Uterus (tissue), 4 donors: ENCODE data around the gene C10orf53. TPM values are rescaled to one million over a fixed set of nuclear protein-coding genes. Genes with fewer than 3 reads are reported as not detected.

ENCODE experiments used
- DNase-seq, 2 donors: peaks; one replicate each; pipeline ENCODE4 v3.0.0-alpha.2; 2019 to 2020
- H3K27ac ChIP-seq, 2 donors: fragments of 200-600 bp; sonication (generic); 1 replicate in 1 of 2; 2 replicates in 1 of 2; pipeline ENCODE4 v1.5.1; 2016 to 2018
- H3K27me3 ChIP-seq, 2 donors: fragments of 200-600 bp; sonication (generic); one replicate each; pipeline ENCODE4 v1.5.1; 2018 to 2019; ENCODE audit warnings: control low read depth in 1 of 2
- H3K36me3 ChIP-seq, 2 donors: fragments of 200-600 bp; sonication (generic); one replicate each; pipeline ENCODE4 v1.5.1; 2019; ENCODE audit warnings: control low read depth in 1 of 2
- H3K4me1 ChIP-seq, 2 donors: fragments of 200-600 bp; sonication (generic); one replicate each; pipeline ENCODE4 v1.5.1; 2018 to 2019; ENCODE audit warnings: control low read depth in 1 of 2
- H3K4me3 ChIP-seq, 2 donors: fragments of 200-600 bp; sonication (generic); 1 replicate in 1 of 2; 2 replicates in 1 of 2; pipeline ENCODE4 v1.5.1; 2018 to 2019; ENCODE audit warnings: mild to moderate bottlenecking in 1 of 2
- H3K9me3 ChIP-seq, 2 donors: fragments of 200-600 bp; sonication (generic); one replicate each; pipeline ENCODE4 v1.5.1; 2019; ENCODE audit warnings: control low read depth in 1 of 2
- POLR2A ChIP-seq, 2 donors: fragments of 450-650 bp; IDR thresholded peaks; one replicate each; pipeline ENCODE4 v1.6.1; 2016; ENCODE audit warnings: antibody characterized with exemption in 2 of 2, mild to moderate bottlenecking in 1 of 2, moderate library complexity in 1 of 2
- intact Hi-C: fragments of 100-400 bp; cut with DNase I; formaldehyde crosslinking; loops from one replicate; pipeline ENCODE4 v1.15.1; 2023; ENCODE audit warnings: low total_unique reads
- total RNA-seq, 4 donors: library from RNA; depleted of rRNA in 3 of 4; stranded (reverse); fragments of >200 nt in 3 of 4; gene quantifications; one replicate each; pipeline versions ENCODE4 v1.1.0 to v1.2.4, GENCODE V29; 2014 to 2023
- TF ChIP-seq, protein P1 (sequence below), 4 experiments: fragments of 200-600 bp in 2 of 4; fragments of 450-650 bp in 2 of 4; sonication (generic) in 2 of 4; IDR thresholded peaks; one replicate each; pipeline ENCODE4 v1.5.1; 2016 to 2019; ENCODE audit warnings: antibody characterized with exemption in 4 of 4, mild to moderate bottlenecking in 2 of 4, moderate library complexity in 1 of 4
- donor health status: DM: yes; HTN: yes; CAD: no.

The C10orf53 gene
- total RNA-seq, 4 donors from 2014 or later = not detected

DNA sequence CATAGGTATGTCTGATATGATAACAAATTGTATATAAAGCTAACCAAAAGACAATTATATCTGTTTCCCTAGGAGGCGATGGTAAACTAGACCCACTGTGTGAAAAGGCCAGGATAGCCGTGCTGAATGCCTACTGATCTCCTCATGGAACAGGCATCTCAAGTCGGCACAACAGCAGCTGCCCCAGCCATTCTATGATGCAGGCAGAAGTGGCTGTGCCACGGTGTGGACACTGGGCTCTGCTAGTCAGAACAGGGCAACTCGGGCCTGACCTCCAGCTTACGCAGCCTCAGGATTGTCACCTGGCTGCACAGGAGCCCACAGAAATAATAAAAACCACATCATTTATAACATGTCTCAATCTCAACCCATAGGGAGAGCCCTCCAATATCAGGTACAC is 15.0 kb downstream of the C10orf53 start:
- no peak overlapping the region for H3K27ac ChIP-seq
- no peaks in the 10 kb centered on the region for H3K27me3 ChIP-seq
- no peaks in the 10 kb centered on the region for H3K4me1 ChIP-seq
- no peaks in the 10 kb centered on the region for H3K36me3 ChIP-seq
- intact Hi-C loops = no loop called here
- no peak for DNase-seq
- no peaks in the 10 kb centered on the region for H3K9me3 ChIP-seq
- TF ChIP-seq, protein P1, sequence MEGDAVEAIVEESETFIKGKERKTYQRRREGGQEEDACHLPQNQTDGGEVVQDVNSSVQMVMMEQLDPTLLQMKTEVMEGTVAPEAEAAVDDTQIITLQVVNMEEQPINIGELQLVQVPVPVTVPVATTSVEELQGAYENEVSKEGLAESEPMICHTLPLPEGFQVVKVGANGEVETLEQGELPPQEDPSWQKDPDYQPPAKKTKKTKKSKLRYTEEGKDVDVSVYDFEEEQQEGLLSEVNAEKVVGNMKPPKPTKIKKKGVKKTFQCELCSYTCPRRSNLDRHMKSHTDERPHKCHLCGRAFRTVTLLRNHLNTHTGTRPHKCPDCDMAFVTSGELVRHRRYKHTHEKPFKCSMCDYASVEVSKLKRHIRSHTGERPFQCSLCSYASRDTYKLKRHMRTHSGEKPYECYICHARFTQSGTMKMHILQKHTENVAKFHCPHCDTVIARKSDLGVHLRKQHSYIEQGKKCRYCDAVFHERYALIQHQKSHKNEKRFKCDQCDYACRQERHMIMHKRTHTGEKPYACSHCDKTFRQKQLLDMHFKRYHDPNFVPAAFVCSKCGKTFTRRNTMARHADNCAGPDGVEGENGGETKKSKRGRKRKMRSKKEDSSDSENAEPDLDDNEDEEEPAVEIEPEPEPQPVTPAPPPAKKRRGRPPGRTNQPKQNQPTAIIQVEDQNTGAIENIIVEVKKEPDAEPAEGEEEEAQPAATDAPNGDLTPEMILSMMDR (IDR thresholded peaks at IDR 0.05) = no peak
- TF ChIP-seq POLR2A (IDR thresholded peaks at IDR 0.05) = no peak
- H3K4me3 ChIP-seq = no peak overlapping the region

DNA sequence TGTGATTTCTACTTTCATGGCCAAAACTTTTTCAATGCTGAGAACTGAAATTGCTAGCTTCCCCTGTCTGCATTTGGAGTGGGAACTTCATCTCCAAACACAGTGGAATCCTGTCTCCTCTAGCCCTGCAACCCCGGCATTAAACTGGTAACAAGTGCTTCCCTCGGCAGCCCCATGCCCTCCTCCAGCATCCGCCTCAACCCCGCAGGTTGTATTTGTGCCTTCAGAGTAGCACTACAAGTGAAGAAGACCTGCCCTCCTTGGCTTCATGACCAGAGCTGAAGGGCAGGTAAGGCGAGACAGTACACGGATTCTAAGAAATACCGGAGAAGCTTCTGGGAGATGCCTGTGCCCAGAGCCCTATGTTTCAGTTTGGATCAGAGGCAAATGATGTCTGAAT is 16.9 kb downstream of the C10orf53 start:
- Histone ChIP-seq H3K27me3 (no peaks in the 10 kb centered on the region), H3K36me3 (no peaks in the 10 kb centered on the region), H3K9me3 (no peaks in the 10 kb centered on the region), H3K4me3 (no peak overlapping the region), H3K27ac (no peak overlapping the region), H3K4me1 (no peaks in the 10 kb centered on the region)
- TF ChIP-seq, protein P1 (IDR thresholded peaks at IDR 0.05) = no peak
- no peak for TF ChIP-seq POLR2A (IDR thresholded peaks at IDR 0.05)
- no peak for DNase-seq
- intact Hi-C loops = no loop called here

DNA sequence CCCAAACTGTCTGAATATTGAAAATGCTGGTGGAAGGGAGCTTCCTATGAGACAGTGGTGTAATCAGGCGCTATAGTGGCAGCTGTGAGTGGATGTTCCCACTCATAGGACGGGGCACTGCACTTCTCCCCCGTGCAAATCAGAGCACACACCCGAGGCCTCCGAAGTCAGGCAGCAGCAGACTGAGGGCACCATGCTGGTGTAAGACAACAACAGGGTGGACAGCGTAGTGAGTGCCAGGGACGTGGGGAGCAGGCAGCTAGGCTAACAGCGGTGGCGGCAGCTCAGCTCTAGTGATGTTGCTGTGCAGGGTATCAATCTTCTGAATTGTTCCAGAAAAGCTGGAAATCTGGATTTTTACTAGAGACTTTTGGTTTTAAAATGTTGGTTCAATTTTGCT is 19.2 kb downstream of the C10orf53 start:
- Histone ChIP-seq H3K36me3 (no peaks in the 10 kb centered on the region), H3K27ac (no peak overlapping the region), H3K27me3 (no peaks in the 10 kb centered on the region), H3K9me3 (no peaks in the 10 kb centered on the region), H3K4me1 (no peaks in the 10 kb centered on the region), H3K4me3 (no peak overlapping the region)
- no peak for DNase-seq
- no peak for TF ChIP-seq POLR2A (IDR thresholded peaks at IDR 0.05)
- TF ChIP-seq, protein P1 (IDR thresholded peaks at IDR 0.05) = no peak
- intact Hi-C loops = no loop called here

DNA sequence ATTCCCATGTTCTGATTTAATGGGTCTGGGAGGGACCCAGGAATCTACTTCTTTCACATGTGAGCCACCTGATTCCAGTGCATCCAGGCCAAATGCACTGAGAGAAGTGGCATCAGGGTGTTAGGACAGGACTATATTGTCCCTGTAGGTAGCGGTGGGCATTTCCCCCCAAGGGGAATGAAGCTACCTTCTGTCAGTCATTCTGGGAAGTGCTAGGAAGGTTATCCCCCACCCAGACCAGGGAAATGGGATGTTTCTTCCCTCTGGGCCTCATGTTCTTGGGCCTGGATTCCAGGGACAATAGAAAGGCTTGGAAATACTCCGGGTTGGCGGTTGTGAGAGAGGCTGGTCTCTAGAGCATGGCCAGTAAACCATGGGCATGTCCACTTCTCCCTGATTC is 20.8 kb downstream of the C10orf53 start:
- H3K4me1 ChIP-seq = no peaks in the 10 kb centered on the region
- no peak overlapping the region for H3K27ac ChIP-seq
- TF ChIP-seq, protein P1 (IDR thresholded peaks at IDR 0.05) = no peak
- no peak for TF ChIP-seq POLR2A (IDR thresholded peaks at IDR 0.05)
- DNase-seq = no peak
- no peaks in the 10 kb centered on the region for H3K27me3 ChIP-seq
- no peak overlapping the region for H3K4me3 ChIP-seq
- H3K9me3 ChIP-seq = no peaks in the 10 kb centered on the region
- no peaks in the 10 kb centered on the region for H3K36me3 ChIP-seq
- intact Hi-C loops = no loop called here

DNA sequence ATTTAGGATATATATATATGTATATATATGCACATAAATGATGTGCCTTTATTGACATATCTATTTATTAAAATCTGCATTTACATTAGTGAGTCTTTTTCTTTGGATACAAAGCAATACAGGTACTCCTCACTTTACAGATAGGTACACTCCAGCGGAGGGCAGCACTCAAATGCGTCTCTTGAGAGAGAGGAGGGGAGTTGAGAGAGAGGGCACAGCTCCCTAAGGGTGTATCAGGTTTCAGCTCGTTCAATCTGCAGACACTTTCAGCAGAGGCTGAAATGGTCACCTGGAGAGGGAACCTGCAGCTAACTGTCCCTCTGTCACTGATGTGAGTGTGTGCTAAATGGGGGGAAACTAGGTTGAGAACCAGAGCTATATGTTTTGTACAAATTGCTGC is 21.5 kb downstream of the C10orf53 start:
- Histone ChIP-seq H3K4me3 (no peak overlapping the region), H3K27me3 (no peaks in the 10 kb centered on the region), H3K9me3 (no peaks in the 10 kb centered on the region), H3K4me1 (no peaks in the 10 kb centered on the region), H3K27ac (no peak overlapping the region), H3K36me3 (no peaks in the 10 kb centered on the region)
- TF ChIP-seq, protein P1 (IDR thresholded peaks at IDR 0.05) = no peak
- no peak for TF ChIP-seq POLR2A (IDR thresholded peaks at IDR 0.05)
- DNase-seq = no peak
- intact Hi-C loops = no loop called here
